Sigmoid colon (tissue), 7 donors: ENCODE data around the gene CTXN1. TPM values are rescaled to one million over a fixed set of nuclear protein-coding genes. Genes with fewer than 3 reads are reported as not detected.

ENCODE experiments used
- DNase-seq: peaks from one replicate; pipeline ENCODE4 v3.0.0-alpha.2; 2019
- H3K27ac ChIP-seq, 4 donors: fragments of 200-600 bp; sonication (generic); one replicate each; pipeline ENCODE4 v1.5.1; 2016 to 2019; ENCODE audit warnings: mild to moderate bottlenecking in 1 of 4
- H3K27me3 ChIP-seq, 3 donors: fragments of 200-600 bp; sonication (generic); one replicate each; pipeline ENCODE4 v1.5.1; 2019; ENCODE audit warnings: mild to moderate bottlenecking in 1 of 3
- H3K36me3 ChIP-seq, 4 donors: fragments of 200-600 bp; sonication (generic); one replicate each; pipeline ENCODE4 v1.5.1; 2016 to 2019
- H3K4me1 ChIP-seq, 4 donors: fragments of 200-600 bp; sonication (generic); one replicate each; pipeline ENCODE4 v1.5.1; 2017 to 2019
- H3K4me3 ChIP-seq, 4 donors: fragments of 200-600 bp; sonication (generic); one replicate each; pipeline ENCODE4 v1.5.1; 2017 to 2019; ENCODE audit warnings: mild to moderate bottlenecking in 2 of 4, moderate library complexity in 1 of 4
- H3K9me3 ChIP-seq, 4 donors: fragments of 200-600 bp in 3 of 4; sonication (generic) in 3 of 4; one replicate each; pipeline versions ENCODE4 v1.5.1 to v1.6.1; 2013 to 2019
- CTCF ChIP-seq, 4 experiments: fragments of 450-650 bp in 3 of 4; fragments of 200-600 bp in 1 of 4; IDR thresholded peaks; one replicate each; pipeline ENCODE4 v1.5.1; 2016 to 2019; ENCODE audit warnings: antibody characterized with exemption in 4 of 4, mild to moderate bottlenecking in 3 of 4, moderate library complexity in 2 of 4
- EP300 ChIP-seq, 4 donors: sonication (generic); formaldehyde crosslinking; IDR thresholded peaks; one replicate each; pipeline ENCODE4 v1.6.1; 2017; ENCODE audit warnings: antibody characterized with exemption in 4 of 4
- POLR2A ChIP-seq, 2 donors: fragments of 450-650 bp; IDR thresholded peaks; one replicate each; pipeline ENCODE4 v1.6.1; 2016; ENCODE audit warnings: antibody characterized with exemption in 2 of 2, mild to moderate bottlenecking in 2 of 2, moderate library complexity in 2 of 2
- POLR2AphosphoS5 ChIP-seq, 4 donors: sonication (generic); formaldehyde crosslinking; IDR thresholded peaks; one replicate each; pipeline ENCODE4 v1.6.1; 2017; ENCODE audit warnings: antibody characterized with exemption in 4 of 4
- WGBS, 2 donors: extraction: QIAGEN DNeasy Blood & Tissue Kit; methylation state at CpG; one replicate each; pipeline ENCODE4 v1.1.7; 2013; 5-methylcytosine and 5-hydroxymethylcytosine counted together
- intact Hi-C: fragments of 100-400 bp; cut with DNase I; formaldehyde crosslinking; loops from one replicate; pipeline ENCODE4 v1.15.1; 2023
- polyA plus RNA-seq, 3 donors: library from polyadenylated mRNA; stranded (reverse); fragments of 200-250 nt; gene quantifications; one replicate each; pipeline ENCODE4 v1.2.3, GENCODE V29; 2013
- total RNA-seq, 4 donors: library from RNA; depleted of rRNA; stranded (reverse); fragments of >200 nt; gene quantifications; one replicate each; pipeline ENCODE4 v1.1.0, GENCODE V29; 2016
- donor health status: healthy with polysubstance abuse.
- donor health status: Bipolar disorder and iron deficiency.
- donor health status: healthy.

Gene CTXN1
- total and polyA plus RNA-seq, 7 donors = 0.60 to 92.2 (median 25.3) TPM

DNA sequence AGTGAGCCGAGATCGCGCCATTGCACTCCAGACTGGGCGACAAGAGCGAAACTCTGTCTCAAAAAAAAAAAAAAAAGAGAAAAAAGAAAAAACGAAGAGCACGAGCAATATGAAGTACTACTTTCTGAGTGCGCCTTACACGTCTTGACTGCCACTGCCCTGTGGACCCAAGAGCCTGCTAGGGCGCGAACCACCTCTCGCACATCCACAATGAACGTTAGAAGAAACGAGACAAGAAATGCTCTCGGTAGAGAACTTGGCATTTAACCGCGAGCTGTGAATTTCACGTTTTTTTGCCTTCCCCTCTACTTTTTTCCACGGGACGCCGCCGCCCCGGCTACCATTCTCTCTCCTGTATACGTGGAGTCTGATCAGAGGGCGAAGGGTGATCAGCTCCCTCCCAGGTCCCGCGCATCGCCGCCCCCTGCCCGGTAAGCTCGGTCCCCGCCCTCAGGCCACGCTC, 17.1 kb upstream of the CTXN1 start:
- TF ChIP-seq POLR2AphosphoS5 (IDR thresholded peaks at IDR 0.05) (no peak), EP300 (IDR thresholded peaks at IDR 0.05) (no peak), POLR2A (IDR thresholded peaks at IDR 0.05) (no peak)
- DNase-seq = no peak
- Histone ChIP-seq H3K4me1 (peaks cover 3 to 53% (median 37%) of the 10 kb centered on the region in 4 donors), H3K27me3 (no peaks in the 10 kb centered on the region), H3K4me3 (peak overlapping the region; percentile 68 to 87 (median 75)), H3K27ac (peak overlapping the region; percentile 94 to 99 (median 96)), H3K36me3 (peaks cover 0 to 32% (median 14%) of the 10 kb centered on the region in 4 donors), H3K9me3 (no peaks in the 10 kb centered on the region)
- intact Hi-C loops = no loop called here
- 1 to 3% methylated on average over 33 of the region's 33 CpGs for WGBS, 2 donors

DNA sequence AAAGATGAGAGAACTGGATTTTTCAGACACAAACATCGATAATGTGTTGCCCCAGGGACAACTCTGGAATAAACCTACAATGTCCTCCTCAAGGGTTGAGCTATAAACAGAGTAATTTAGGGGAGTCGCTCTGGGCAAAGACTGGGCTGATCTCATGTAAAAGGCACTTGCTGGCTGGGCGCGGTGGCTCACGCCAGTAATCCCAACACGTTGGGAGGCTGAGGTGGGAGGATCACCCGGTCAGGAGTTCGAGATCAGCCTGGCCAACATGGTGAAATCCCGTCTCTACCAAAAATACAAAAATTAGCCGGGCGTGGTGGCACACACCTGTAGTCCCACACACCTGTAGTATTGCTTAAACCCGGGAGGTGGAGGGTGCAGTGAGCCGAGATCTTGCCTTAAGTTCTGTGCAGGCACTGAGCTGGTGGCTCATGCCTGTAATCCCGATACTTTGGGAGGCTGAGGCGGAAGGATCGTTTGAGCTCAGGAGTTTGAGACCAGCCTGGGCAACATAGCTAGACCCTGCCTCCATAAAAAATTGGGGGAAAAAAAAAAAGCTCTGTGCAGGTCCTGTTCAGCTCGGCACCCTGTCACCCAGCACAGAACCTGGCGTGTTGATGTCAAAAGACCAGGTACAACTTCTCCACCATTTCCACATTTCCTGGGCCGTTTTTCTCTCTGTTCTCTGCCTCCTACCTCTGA, 16.1 kb upstream of the CTXN1 start:
- Histone ChIP-seq H3K36me3 (peaks cover 5 to 42% (median 23%) of the 10 kb centered on the region in 4 donors), H3K9me3 (no peaks in the 10 kb centered on the region), H3K27ac (peak overlapping the region in 2 of 4 donors; percentile 99), H3K4me3 (peak overlapping the region in 2 of 4 donors; percentile 76 to 87), H3K27me3 (no peaks in the 10 kb centered on the region), H3K4me1 (peaks cover 3 to 53% (median 37%) of the 10 kb centered on the region in 4 donors)
- TF ChIP-seq POLR2A (IDR thresholded peaks at IDR 0.05) = no peak
- no peak for TF ChIP-seq CTCF (IDR thresholded peaks at IDR 0.05)
- TF ChIP-seq POLR2AphosphoS5 (IDR thresholded peaks at IDR 0.05) = no peak
- TF ChIP-seq EP300 (IDR thresholded peaks at IDR 0.05) = no peak
- intact Hi-C loops = no loop called here
- WGBS, 2 donors = 85 to 91% methylated on average over 19 of the region's 19 CpGs
- no peak for DNase-seq

GRCh38 chr19:7940841-7941240, 14.9 kb upstream of the CTXN1 start:
- intact Hi-C loops = no loop called here
- DNase-seq = no peak
- WGBS, 2 donors = 94% methylated on average over 13 of the region's 13 CpGs
- Histone ChIP-seq H3K27ac (no peak overlapping the region), H3K27me3 (no peaks in the 10 kb centered on the region), H3K9me3 (no peaks in the 10 kb centered on the region), H3K36me3 (peaks cover 16 to 54% (median 34%) of the 10 kb centered on the region in 4 donors), H3K4me3 (no peak overlapping the region), H3K4me1 (peaks cover 3 to 53% (median 37%) of the 10 kb centered on the region in 4 donors)
- no peak for TF ChIP-seq POLR2A (IDR thresholded peaks at IDR 0.05)
- TF ChIP-seq EP300 (IDR thresholded peaks at IDR 0.05) = no peak
- TF ChIP-seq POLR2AphosphoS5 (IDR thresholded peaks at IDR 0.05) = no peak
- TF ChIP-seq CTCF (IDR thresholded peaks at IDR 0.05) = no peak

- intact Hi-C loops = no loop called here
- H3K27me3 ChIP-seq = no peaks in the 10 kb centered on the region
- DNase-seq = no peak
- no peaks in the 10 kb centered on the region for H3K9me3 ChIP-seq
- 87 to 93% methylated on average over 21 of the region's 21 CpGs for WGBS, 2 donors
- TF ChIP-seq CTCF (IDR thresholded peaks at IDR 0.05) = no peak
- no peak for TF ChIP-seq EP300 (IDR thresholded peaks at IDR 0.05)
- no peak for TF ChIP-seq POLR2A (IDR thresholded peaks at IDR 0.05)
- TF ChIP-seq POLR2AphosphoS5 (IDR thresholded peaks at IDR 0.05) = no peak
- no peak overlapping the region for H3K4me3 ChIP-seq
- peaks cover 50 to 90% (median 66%) of the 10 kb centered on the region in 4 donors for H3K36me3 ChIP-seq
- peak overlapping the region in 3 of 4 donors; percentile 40 to 97 (median 93) for H3K27ac ChIP-seq
- peaks cover 0 to 36% (median 33%) of the 10 kb centered on the region in 4 donors for H3K4me1 ChIP-seq
These were observed 8.8 kb upstream of the CTXN1 start for GRCh38 chr19:7934766-7935165.
